Femur (tissue), 1 donor: Measurements from ENCODE around the gene NINJ2.
"Not testable (repeated sequence)": the region's sequence is repeated elsewhere in the genome, so short reads cannot be mapped to it uniquely, and the experiment has no call there.

ENCODE experiments used
- DNase-seq: peaks from one replicate; pipeline ENCODE4 v3.0.0-alpha.2; 2017

Gene NINJ2, protein sequence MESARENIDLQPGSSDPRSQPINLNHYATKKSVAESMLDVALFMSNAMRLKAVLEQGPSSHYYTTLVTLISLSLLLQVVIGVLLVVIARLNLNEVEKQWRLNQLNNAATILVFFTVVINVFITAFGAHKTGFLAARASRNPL

DNA sequence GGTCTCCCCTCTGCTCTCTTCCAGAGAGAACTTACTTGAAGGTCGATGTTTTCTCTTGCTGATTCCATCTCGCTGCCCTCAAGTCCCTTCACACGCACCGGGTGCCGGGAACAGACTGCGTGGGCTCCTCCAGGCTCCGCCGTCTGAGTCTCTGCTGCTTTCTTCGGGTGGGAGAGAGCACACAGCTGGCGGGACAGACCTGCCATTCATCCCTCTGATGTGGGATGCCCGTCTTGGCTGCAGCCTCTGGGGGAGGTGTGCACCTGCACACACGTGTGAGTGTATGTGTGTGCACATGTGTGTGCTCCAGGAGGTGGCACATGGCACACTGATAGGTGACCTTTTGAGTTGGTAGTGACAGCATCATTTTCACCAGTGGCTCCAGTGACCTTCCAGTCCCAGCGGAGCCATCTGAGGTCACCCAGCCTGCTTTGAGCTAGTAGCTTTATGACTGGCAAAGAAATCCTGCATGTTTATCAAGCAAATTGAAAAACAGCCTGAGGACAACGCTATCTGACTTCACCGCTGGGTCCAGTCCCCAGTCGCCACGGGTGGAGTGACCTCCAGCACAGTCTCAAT is at the start of gene NINJ2:
TSS of gene NINJ2 (minus strand) at position 153 of the 579 bp plus-strand sequence. CDS start at position 68, 85 bp downstream.
- DNase-seq, result no peak

- DNase-seq, result peak; percentile 50
These were observed 49.1 kb upstream of the NINJ2 start for GRCh38 chr12:712172-712863.

DNA sequence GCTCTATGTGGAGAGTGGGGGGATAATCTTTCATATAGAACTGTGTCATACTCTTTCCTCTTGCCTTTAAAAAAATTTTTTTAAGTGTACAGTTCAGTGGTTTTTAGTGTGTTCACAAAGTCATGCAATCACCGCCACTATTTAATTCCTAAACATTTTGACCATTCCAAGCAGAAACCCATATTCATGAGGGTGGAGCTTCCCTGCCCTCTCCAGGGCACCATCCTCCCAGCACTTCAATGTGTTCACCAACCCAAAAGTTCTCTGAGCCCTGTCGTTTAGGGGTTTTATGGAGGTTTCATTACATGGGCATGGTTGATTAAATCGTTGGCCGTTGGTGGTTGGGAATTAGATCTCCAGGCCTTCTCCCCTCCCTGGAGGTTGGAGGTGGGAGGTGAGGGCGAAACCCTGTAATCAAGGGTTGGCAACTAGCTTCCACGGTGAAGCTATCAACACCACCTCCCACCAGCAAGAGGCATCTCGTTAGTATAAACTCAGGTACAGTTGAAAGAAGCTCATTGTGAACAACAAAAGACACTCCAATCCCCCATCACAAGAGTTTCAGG is 46.3 kb upstream of the NINJ2 start:
- no peak for DNase-seq

DNA sequence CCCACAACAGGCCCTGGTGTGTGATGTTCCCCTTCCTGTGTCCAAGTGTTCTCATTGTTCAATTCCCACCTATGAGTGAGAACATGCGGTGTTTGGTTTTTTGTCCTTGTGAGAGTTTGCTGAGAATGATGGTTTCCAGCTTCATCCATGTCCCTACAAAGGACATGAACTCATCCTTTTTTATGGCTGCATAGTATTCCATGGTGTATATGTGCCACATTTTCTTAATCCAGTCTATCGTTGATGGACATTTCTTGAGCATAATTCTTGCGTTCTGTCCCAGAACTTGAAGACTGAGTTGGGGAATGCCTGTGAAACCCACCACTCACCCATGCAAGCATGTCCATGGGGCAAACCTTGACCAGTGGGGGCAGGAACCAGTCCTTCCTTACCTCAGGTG is 44.8 kb upstream of the NINJ2 start:
- not testable (repeated sequence) for DNase-seq

- no peak for DNase-seq
These were observed 41.4 kb upstream of the NINJ2 start for GRCh38 chr12:704516-705242.

- DNase-seq, result no peak
These were observed 38.8 kb upstream of the NINJ2 start for GRCh38 chr12:701896-702539.

DNA sequence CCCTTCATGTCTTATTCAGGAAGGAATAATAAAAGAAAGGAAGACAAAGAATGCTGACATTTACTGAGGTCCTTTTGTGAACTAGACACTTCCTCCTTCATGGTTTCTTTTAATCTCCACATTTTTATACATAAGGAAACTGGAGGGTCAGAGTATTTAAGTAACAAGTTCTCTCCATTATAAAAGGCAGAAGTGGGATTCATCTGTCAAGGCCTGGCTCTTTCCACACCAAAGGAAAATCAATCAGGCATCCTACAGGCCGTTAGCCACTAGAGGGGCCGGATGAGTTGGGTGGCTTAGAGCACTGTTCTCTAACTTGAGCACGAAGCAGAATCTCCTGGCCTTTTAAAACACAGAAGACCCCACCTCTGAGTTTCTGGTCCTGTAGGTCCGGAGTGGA is 36.8 kb upstream of the NINJ2 start:
- no peak for DNase-seq

GRCh38 chr12:698222-698621 is 35.0 kb upstream of the NINJ2 start:
- DNase-seq, result not testable (repeated sequence)

DNA sequence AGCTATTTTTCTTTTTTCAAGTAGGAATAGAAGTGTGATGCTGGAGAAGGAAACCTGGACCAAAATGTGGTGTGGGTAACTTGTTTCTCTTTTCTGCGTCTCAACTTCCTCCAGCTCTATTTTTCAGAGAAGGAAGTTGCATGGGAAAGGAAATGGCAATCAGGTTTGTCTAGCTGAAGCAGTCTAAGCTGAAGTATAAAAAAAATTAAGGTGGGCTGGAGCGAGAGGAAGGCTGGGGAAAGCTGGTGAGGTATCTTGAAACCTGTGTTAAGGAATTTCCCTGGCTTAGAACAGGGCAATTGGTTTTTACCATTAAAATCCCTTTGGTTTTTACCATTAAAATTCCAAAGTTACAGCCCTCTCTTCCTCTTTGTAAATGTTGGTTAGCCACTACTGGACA is 34.2 kb upstream of the NINJ2 start:
- no peak for DNase-seq

DNA sequence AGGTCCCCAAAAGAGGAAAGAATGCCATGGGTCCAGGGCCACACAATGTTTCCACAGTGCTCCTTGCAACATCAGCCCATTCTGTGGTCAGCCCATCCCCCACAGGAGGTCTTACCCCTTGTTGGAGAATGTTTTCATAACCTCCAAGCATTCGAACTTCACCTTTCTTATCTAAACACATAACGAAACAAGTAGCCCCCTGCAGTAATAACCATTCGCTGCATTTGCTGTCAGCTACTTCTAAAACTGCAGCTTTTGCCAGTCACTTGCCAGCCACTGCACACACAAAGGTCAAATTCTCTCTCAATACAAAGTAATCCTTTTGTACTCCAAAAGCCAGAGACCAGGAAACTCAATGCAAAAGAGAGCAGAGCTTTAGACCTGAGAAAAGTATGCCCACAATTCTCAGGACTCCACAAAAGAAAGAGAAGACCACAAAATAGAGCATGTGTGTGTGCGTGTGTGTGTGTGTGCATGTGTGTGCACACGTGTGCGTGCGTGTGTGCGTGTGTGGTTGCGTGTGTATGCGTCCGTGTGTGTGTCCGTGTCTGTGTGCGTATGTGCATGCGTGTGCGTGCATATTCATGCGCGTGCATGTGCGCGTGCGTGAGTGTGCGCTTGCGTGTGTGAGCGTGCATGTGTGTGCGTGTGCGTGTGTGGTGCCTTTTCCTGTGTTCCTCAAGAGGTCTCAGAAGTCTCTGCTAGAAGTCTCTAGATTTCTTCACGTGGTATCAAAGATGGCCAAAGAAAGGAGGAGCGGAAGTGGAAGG is 31.7 kb upstream of the NINJ2 start:
- DNase-seq, result no peak

GRCh38 chr12:693934-694533 is 30.8 kb upstream of the NINJ2 start:
- DNase-seq, result no peak

DNA sequence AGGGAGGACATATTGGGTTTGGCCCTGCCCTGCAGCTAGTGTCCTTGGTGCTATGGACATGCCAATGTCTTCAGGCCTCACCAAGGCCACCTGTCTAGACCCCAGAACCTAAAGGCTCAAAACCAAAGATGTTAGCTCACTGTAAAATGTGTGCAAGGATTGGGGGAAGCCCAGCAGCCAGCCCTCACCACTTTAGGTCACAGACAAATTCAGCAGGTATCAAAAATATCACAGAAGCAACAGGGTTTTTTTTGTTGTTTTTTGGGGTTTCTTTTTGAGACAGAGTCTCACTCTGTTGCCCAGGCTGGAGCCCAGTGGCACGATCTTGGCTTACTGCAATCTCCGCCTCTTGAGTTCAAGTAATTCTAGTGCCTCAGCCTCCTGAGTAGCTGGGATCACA is 29.0 kb upstream of the NINJ2 start:
- DNase-seq, result no peak

GRCh38 chr12:690466-690865 is 27.2 kb upstream of the NINJ2 start:
- DNase-seq, result no peak

- DNase-seq, result peak; percentile 54
These were observed 22.1 kb upstream of the NINJ2 start for GRCh38 chr12:685388-685787.

DNA sequence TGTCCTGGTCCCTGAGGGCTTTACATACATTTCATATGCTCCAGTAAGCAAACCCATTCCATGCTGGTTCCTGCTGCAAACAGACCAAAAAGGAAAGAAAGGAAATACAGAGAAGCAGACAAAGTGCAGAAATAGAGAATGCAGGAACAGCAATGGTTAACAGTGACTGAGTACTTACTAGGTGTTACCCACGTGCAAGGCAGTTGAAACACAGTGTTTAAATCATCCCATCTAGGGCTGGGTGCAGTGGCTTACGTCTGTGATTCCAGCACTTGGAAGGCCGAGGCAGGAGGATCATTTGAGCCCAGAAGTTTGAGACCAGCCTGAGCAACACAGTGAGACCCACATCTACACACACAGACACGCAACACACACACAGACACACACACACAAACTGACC is 21.2 kb upstream of the NINJ2 start:
- DNase-seq, result no peak

- DNase-seq, result no peak
These were observed 18.5 kb upstream of the NINJ2 start for GRCh38 chr12:681568-682256.

- DNase-seq, result no peak
These were observed 15.8 kb upstream of the NINJ2 start for GRCh38 chr12:678747-679712.

- no peak for DNase-seq
These were observed 12.3 kb upstream of the NINJ2 start for GRCh38 chr12:675562-675961.

DNA sequence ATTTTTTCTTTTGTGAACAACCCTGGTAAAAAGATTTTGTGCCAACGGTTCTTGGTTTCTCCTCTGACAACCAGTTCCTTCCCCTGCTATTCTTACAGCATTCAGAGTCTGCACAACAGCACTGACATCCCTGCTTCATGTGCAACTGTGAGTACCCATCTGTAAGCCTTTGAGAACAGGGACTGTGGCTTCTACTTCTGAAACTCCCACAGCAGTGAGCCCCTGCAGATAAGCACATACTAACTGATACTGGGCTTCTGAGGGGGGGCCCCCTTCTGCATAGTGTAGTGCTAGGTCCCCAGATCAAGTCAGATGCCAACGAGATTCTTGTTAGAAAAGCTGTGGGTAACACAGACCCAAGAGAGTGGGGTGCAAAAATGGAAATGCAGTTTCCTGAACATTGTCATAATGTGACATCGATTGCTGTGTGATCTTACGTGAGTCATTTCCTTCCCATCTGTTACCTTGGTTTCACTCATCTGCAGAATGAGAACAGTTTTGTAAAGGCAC is 11.1 kb upstream of the NINJ2 start:
- DNase-seq, result no peak

DNA sequence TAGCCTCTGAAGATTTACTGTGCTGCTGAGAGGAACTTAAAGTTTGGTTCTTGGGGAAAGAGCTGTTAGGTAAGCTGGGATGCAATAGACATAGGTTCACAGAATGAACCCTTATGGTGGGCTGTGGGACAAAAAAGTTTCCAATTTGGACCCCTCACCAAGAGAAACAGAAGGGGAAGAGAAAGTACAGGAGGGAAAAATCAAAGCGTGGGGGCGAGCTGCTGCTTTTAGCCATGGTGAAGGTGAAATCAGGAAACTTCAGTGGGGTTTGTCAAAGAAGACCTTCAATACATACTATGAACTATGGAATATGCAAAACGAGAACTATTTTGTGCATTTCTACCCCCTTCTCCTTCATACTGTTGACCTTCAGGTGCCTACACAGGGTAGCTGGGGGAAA is 10.6 kb upstream of the NINJ2 start:
- DNase-seq, result no peak
